Stimulated activated CD8-positive, alpha-beta memory T cell treated with anti-CD3 and anti-CD28 coated beads, Interleukin-4, amount 100 ng/mL, for 1 hour (primary cell): Measurements from ENCODE around the gene ARF6.
A peak's percentile ranks its signal among the peaks of the same experiment; 100 is the strongest.
"Not testable (repeated sequence)": the region's sequence is repeated elsewhere in the genome, so short reads cannot be mapped to it uniquely, and the experiment has no call there.

ENCODE experiments used
- DNase-seq, 2 donors: peaks; one replicate each; pipeline ENCODE4 v3.0.0-alpha.2; 2020; ENCODE audit warnings: low read depth in 2 of 2, low spot score in 1 of 2

ARF6 gene

GRCh38 chr14:49892636-49893308 lies at the start of gene ARF6:
Gene ARF6, plus strand, starts transcription at chr14:49893082. Its CDS starts 655 bp downstream, at chr14:49893737.
- peak; percentile 93 to 95 for DNase-seq

GRCh38 chr14:49849213-49849847 lies 43.6 kb upstream of the ARF6 start:
- no peak for DNase-seq

- DNase-seq = no peak
Measured at GRCh38 chr14:49851813-49852212, 41.1 kb upstream of the ARF6 start.

- peak; percentile 50 to 53 for DNase-seq
Measured at GRCh38 chr14:49852301-49853157, 40.4 kb upstream of the ARF6 start, which contains the start of gene NEMF. Gene NEMF, minus strand, starts transcription at chr14:49852788. Its CDS starts 35 bp downstream, at chr14:49852753.

GRCh38 chr14:49853158-49853477 lies 39.8 kb upstream of the ARF6 start:
- DNase-seq = no peak

- peak in 1 of 2 donors; percentile 49 for DNase-seq
Measured at GRCh38 chr14:49853572-49854375, 39.1 kb upstream of the ARF6 start.

- no peak for DNase-seq
Measured at GRCh38 chr14:49857427-49858003, 35.4 kb upstream of the ARF6 start.

GRCh38 chr14:49858383-49858782 lies 34.5 kb upstream of the ARF6 start:
- DNase-seq = no peak

- DNase-seq = no peak
Measured at GRCh38 chr14:49860988-49861698, 31.7 kb upstream of the ARF6 start.

GRCh38 chr14:49861699-49862088 lies 31.2 kb upstream of the ARF6 start:
- DNase-seq = peak in 1 of 2 donors; percentile 34

- peak; percentile 62 to 74 for DNase-seq
Measured at GRCh38 chr14:49862089-49862673, 30.7 kb upstream of the ARF6 start.

GRCh38 chr14:49863487-49864281 lies 29.2 kb upstream of the ARF6 start:
- no peak for DNase-seq

GRCh38 chr14:49865431-49865859 lies 27.4 kb upstream of the ARF6 start:
- peak; percentile 50 to 58 for DNase-seq

GRCh38 chr14:49867831-49868719 lies 24.8 kb upstream of the ARF6 start:
- peak; percentile 97 to 98 for DNase-seq

- DNase-seq = no peak
Measured at GRCh38 chr14:49868720-49869114, 24.2 kb upstream of the ARF6 start.

- DNase-seq = no peak
Measured at GRCh38 chr14:49870908-49871307, 22.0 kb upstream of the ARF6 start.

- not testable (repeated sequence) for DNase-seq
Measured at GRCh38 chr14:49873548-49873947, 19.3 kb upstream of the ARF6 start.
